ENCODE data around the gene HSD3B1.
A peak's percentile ranks its signal among the peaks of the same experiment; 100 is the strongest.

The HSD3B1 gene

GRCh38 chr1:119506941-119507340 lies at the start of gene HSD3B1:
Gene HSD3B1, plus strand, starts transcription at chr1:119507210. Its CDS starts 267 bp downstream, at chr1:119507477.
- DNase-seq (ENCODE audit: low read depth): no peak

DNA sequence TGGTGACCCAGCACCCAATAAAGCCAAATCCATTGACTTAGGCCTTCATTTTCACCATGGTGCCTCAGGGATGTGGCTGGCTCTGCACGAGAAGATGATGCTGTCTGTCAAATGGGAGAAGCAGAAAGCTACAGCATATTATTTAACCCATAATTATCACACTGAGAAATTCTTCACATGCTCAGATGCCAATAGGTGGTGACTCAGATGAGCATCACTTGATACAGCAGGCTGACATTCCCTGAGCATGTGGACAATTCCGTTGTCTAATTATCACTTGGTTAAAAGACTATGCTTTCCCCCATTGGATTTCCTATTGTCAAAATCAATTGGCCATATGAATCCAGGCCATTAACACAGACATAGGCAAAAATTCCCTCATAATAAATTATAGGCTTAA lies 44.0 kb upstream of the HSD3B1 start:
- DNase-seq (ENCODE audit: low read depth): no peak

DNA sequence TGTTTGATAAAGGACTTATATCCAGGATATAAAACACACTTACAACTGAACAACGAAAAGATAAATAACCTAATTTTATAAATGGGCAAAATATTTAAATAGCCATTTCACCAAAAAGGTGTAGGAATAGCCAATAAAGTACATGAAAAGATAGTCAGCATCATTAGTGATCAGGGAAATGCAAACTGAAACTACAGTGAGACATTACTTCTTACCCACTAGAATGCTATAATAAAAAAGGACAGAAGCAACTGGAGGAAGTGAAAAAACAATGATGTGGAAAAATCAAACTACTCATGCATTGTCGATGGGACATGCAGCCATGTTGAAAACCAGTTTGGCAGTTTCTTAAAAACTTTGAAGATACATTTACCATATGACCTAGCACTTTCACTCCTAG lies 43.4 kb upstream of the HSD3B1 start:
- DNase-seq (ENCODE audit: low read depth): no peak

DNA sequence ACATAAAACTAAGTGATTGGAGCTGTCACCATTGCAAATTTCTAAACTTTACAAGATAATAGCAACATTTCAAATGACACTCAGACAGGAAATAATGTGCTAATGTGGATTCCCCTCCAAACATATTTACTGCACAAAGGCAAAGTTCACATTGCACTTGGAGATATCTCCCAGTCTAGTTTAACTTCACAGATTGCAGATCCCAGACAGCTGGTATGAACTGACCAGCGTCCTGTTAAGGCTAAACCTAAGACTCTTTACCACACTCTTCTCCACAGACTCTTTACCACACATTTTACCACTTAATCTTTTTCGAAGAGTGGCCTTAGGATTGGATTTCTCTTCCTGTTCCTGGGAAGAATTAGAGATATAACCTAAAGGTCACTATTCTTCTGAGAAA lies 40.6 kb upstream of the HSD3B1 start:
- DNase-seq (ENCODE audit: low read depth): no peak

DNA sequence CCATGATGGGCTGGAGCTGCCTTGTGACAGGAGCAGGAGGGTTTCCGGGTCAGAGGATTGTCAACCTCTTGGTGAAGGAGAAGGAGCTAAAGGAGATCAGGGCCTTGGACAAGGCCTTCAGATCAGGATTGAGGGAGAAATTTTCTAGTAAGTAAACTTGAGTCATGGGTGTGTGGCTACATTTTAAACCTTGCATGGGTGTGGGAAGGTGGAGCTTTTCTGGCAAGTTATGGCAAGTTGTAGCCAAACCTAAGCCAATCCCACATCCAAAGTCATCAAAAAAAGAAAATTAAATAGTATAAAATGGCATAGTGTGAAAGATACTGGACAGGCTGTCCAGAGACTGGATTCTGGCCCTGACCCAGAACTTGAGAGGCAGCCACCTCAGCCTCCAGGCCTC lies 39.8 kb upstream of the HSD3B1 start:
- DNase-seq (ENCODE audit: low read depth): no peak

DNA sequence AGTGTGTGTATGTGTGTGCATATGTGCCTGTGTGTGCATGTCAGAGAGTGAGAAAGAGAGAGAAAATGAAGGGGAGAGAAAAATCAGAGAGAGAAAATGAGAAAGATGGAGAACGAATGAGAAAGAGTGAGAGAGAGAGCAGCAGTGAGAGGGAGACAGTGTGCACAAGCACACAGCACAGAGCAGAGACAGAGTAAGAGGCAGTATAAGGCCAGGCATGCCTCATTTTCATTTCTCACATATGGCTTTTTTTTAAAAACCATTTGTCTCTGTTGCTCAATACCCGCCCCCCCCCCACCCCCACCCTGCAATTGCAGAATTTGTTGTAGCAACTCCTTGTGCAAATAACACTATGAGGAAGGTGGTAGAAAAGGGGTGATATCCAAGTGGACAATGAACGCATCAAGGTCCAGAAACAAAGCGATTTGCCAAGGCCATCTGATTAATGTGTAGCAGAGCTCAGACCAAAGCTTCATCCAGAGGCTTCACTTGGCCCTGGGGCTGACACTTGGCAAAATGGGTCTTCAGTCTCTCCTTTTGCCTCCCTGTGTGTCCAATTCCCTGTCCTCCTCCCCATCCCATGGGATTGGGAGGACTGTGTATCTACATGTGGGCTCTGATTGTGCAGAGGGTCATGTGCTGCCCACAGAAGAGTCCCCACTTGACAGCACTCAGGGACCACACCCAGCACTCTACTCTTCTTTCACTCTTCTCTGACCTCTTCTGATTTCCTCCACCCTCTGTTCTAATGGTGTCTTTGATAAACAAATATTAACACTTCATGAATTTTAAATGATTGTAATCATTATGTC lies 38.9 kb upstream of the HSD3B1 start:
- DNase-seq (ENCODE audit: low read depth): no peak

DNA sequence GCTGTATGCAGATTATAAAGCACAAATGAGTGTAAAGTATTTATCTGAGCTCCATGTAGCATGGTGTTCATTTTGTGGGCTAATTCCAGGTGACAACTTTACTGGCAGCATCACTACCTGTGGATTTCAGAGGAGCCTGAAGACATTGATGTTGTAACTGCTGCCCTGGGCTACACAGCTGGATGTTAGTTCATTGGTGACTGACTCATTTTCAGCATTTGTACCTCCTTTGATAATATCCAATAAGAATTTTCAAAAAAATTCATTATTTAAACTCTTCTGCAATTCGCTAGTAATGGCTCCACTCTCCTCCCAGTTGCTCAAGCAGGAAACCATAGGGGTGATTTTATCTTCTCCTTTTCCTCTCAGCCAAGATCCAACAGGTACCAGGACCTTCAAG lies 37.3 kb upstream of the HSD3B1 start:
- DNase-seq (ENCODE audit: low read depth): no peak

DNA sequence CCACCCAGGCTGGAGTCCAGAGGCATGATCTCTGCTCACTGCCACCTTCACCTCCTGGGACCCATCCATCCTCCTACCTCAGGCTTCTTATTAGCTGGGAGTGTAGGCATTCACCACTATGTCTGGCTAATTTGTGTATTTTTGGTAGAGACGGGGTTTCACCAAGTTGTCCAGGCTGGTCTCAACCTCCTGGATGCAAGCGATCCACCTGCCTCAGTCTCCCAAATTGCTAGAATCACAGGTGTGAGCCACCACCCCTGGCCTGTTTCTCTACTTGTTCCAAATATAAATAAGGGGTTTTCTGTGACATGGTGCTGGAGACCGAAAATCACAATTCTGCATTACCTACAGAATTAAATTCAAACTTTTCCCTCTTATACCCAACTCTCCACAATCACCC lies 36.6 kb upstream of the HSD3B1 start:
- no peak for DNase-seq (ENCODE audit: low read depth)

DNA sequence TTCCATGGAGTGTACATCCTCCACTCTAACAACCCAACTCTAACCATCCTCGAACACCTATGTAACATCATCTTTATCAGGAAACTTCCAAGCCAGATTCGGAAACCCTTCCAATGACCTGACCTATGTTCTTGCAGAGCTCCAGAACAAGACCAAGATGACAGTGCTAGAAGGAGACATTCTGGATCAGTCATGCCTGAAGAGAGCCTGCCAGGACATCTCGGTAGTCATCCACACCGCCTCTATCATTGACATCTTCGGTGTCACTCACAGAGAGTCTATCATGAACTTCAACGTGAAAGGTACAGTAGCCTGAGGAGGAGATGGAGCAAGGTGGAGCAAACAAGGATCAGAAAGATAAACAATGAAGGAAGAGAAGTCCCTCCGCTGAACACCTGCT lies 36.1 kb upstream of the HSD3B1 start:
- no peak for DNase-seq (ENCODE audit: low read depth)

DNA sequence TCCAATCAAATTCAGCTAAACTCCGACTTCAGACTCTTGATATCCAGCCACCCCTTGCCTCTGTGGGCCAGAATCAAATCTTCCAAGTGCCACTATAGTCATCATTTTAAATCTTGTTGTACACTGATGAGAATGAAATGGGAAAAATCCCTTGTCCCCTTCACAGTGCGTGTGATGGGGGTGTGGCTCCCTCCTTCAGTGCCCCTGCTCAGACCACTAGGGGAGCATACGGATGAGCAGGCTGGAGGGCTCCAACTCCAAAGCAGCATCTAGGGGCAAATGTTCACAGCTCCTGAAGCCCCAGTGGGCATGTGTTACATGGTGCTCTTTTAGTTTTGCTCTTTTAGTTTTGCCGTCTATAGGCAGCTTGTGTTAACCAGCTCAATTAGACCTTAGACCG lies 35.4 kb upstream of the HSD3B1 start:
- DNase-seq (ENCODE audit: low read depth): no peak

- DNase-seq (ENCODE audit: low read depth): no peak
Observed at GRCh38 chr1:119472080-119472818, 34.8 kb upstream of the HSD3B1 start.

- DNase-seq (ENCODE audit: low read depth): no peak
Observed at GRCh38 chr1:119472819-119473175, 34.2 kb upstream of the HSD3B1 start.

- peak; percentile 31 for DNase-seq (ENCODE audit: low read depth)
Observed at GRCh38 chr1:119475866-119476439, 31.1 kb upstream of the HSD3B1 start.

- DNase-seq (ENCODE audit: low read depth): no peak
Observed at GRCh38 chr1:119477710-119478109, 29.3 kb upstream of the HSD3B1 start.

- DNase-seq (ENCODE audit: low read depth): no peak
Observed at GRCh38 chr1:119480175-119480574, 26.8 kb upstream of the HSD3B1 start.

DNA sequence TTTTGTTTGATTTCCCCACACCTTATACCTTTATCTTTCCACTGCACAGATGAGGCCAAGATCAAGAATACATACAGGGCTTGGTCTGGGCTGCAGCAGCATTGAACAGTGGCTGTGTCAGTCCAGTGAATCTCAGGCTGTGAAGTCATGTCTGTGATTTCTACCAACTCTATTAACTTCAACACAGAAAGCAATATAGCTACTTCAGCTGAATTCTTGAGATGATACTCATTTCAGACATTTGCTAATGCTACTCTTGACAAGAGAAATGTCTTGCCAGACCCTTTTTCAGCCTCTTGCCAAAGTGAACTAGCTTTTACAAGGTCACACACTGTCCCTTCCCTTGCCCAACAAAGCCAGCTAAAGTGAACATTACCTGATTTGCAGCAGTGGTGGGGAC lies 25.1 kb upstream of the HSD3B1 start:
- DNase-seq (ENCODE audit: low read depth): peak; percentile 5

DNA sequence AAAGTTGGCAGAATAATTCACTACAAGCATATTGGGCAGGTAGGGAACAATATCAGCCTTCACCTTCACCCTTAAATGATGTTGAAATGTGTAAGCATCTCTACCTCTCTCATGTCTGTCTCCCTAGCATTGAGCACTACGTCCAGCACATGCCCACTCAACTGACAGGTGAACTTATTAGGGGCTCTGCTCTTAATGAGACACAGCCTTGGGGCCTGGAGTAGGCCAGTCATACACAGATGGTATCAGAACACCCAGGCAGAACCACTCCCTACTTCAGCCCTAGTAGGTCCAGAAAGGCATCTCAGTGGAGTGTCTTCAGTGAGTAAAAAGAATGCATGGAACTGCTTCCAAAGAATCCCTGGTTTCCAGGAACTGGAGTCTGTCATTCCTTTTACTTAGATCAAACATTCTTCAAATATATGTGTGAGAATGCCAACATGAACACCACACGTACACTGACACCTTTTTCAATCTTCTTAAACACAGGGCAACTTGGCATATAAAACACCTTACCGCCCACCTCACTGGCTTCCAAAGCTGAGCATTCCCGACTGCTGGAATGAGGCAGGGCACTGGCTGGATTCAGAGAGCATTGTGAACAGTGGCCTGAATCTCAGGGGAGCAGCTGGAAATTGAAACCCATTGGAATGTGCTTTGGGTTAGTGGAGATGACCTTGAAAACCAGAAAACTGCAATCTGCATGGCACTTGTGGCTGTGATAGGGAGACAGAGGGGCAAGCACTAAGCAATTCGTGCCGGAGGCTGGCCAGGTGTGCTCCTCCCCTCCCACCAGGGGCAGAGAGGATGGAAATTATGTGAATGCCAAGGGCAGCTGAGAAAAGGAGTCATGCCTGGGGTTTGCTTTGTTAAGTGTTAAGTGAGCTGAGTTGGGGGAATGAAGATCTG lies 24.2 kb upstream of the HSD3B1 start:
- no peak for DNase-seq (ENCODE audit: low read depth)

DNA sequence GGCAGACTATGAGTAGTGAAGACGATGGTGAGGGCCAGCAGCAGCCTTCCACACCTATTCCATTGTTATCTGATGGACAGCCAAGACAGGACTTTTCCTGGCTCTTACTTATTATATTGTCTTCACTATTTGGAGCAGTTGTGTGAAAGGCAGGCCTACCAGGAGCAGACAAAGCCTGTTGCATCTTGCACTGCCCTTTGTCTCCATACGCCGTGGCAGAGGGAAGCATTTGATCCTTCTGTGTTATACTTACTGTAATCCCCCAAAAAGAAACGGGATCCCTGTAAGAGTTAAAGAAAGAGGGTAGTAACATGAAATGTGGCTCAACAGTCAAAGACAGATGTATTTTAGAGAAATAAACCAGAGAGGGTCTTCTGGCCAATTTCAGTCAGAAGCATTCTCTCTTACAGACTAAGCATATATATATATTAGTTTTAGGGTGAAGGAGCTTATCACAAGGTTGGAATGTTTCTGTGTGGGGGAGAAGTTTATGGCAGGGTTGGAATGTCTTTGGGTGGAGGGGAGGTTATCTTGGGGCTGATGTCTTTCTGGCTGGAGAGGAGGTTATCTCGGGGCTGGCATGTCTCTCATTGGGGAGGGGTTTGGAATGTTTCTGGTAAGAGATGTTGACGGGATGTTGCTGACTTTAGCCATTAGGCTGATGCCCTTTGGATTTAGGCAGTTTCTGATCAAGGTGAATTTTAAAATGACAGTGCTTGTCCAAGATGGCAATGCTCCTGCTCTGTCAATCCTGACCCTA lies 23.4 kb upstream of the HSD3B1 start:
- peak; percentile 47 for DNase-seq (ENCODE audit: low read depth)

GRCh38 chr1:119485201-119485600 lies 21.8 kb upstream of the HSD3B1 start:
- DNase-seq (ENCODE audit: low read depth): no peak

DNA sequence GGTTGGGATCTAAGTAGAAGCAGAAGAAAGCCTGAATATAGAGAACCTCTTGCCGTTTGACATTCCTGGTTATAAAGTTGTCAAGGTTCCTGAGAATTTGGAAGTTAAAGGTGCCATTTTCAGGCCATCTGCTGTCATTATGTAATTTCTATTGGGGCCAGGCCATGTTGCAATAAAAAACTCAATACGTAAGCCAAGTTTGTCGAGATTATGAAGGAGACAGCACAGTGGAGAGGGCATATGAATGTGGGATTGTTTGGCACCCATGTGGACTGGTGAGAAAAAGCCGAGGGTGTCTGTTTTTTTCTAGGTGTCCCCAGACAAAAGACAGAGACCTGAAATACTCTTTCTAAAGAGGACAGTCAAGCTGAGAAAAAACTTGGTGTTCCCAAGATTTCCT lies 18.8 kb upstream of the HSD3B1 start:
- no peak for DNase-seq (ENCODE audit: low read depth)

- no peak for DNase-seq (ENCODE audit: low read depth)
Observed at GRCh38 chr1:119489201-119489600, 17.8 kb upstream of the HSD3B1 start.

DNA sequence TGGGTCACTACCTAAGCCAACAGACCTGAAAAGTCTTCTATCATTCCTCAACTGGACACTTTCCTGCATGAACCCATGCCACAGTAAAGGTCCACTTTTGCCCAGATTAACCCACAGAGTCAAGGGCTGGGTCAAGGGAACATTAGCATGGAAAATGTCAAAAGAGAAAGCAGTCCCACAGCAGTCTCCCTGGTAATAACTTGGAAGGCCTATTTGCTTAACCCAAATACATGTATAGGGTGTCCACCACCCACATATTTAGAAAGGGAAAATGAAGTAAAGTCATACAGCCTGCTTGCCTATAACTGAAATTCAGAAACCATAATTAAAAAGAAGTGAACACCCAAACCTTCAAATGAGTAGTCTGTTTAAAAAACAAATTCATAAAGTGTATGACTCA lies 16.1 kb upstream of the HSD3B1 start:
- DNase-seq (ENCODE audit: low read depth): no peak

All from amniotic epithelial cell (primary cell).